Measurements from ENCODE around the gene HERC3.

GRCh38 chr4:88732714-88733368 lies 140.6 kb downstream of the HERC3 start:
- TF ChIP-seq CTCF (IDR thresholded peaks at IDR 0.05): no peak
- no peak for TF ChIP-seq POLR2AphosphoS5 (IDR thresholded peaks at IDR 0.05)
- no peak for TF ChIP-seq EP300 (IDR thresholded peaks at IDR 0.05)
